Bronchial epithelial cell (primary cell): ENCODE results near the gene CAMTA1. TPM values are rescaled to one million over a fixed set of nuclear protein-coding genes. Genes with fewer than 3 reads are reported as not detected.

ENCODE experiments used
- DNase-seq: peaks from one replicate; pipeline ENCODE4 v3.0.0-alpha.2; 2010; ENCODE audit warnings: low read depth
- FAIRE-seq: peaks from 2 replicates; lab custom pipeline; 2011; peaks lifted over from hg19 to GRCh38; lab: Jason Lieb, UNC
- H3K27me3 ChIP-seq: 2 replicates; pipeline ENCODE4 v1.5.1; 2011; ENCODE audit warnings: low read length; ENCODE audit not compliant: control insufficient read depth, insufficient read depth
- H3K36me3 ChIP-seq: 2 replicates; pipeline ENCODE4 v1.5.1; 2011; ENCODE audit warnings: low read length; ENCODE audit not compliant: control insufficient read depth, insufficient read depth
- H3K4me3 ChIP-seq: 2 replicates; pipeline ENCODE4 v1.5.1; 2011; ENCODE audit warnings: mild to moderate bottlenecking, low read depth, low read length, control low read depth
- CTCF ChIP-seq: IDR thresholded peaks from 2 replicates; pipeline ENCODE4 v1.5.1; 2011; ENCODE audit warnings: mild to moderate bottlenecking, moderate library complexity, low read length, control low read depth, inconsistent platforms; ENCODE audit not compliant: insufficient read depth, severe bottlenecking
- total RNA-seq: library from RNA; depleted of rRNA; stranded (reverse); fragments of >200 nt; gene quantifications from 2 replicates; pipeline ENCODE4 v1.2.1, GENCODE V29; 2014

The CAMTA1 gene
- total RNA-seq, 1 donor from 2014 or later, result 68.2 TPM

DNA sequence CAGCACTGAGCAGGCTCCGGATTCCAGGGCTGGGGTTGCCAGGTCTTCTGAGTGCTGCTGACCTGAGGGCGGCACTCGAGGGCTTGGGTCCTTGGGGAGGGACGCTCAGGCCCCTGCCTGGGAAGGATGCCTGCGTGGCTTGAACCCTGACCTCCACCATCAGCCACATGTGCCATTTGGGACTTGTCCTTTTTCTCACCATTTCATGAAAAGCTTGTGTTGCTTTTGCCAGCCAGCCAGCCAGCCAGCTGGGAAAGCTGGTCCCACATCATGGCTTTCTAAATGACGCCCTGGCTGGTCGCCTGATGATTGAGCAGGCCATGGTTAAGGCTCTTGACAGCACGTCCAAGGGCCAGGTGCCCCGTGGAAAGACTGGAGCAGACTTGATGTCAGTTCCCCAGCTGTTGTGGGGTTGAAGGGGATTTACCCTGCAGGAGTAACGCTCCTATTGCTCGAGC lies 168.7 kb downstream of the CAMTA1 start:
- Histone ChIP-seq H3K4me3 (no peak overlapping the region), H3K27me3 (peaks cover 3% of the 10 kb centered on the region), H3K36me3 (no peaks in the 10 kb centered on the region)
- DNase-seq (no peak), FAIRE-seq (no peak)
- TF ChIP-seq CTCF, result no peak

DNA sequence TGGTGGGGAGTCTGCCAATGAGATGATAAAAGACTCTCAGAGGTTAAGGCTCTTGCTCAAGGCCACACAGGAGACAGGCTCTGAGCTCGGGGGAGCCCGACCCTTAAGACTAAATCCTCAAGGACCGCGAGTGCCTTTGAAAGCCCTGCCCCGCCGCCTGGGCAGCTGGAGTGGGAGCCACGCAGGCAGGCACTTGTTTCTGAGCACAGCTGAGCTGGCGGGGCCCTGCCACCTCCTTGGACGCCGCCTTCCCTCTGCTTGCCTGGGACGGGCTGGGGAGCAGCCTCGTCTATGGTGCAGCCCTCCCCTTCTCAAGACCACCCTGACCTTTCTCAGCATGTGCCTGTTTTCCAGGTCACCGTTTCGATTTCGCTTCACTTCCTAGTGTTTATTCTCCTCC lies 169.3 kb downstream of the CAMTA1 start:
- Histone ChIP-seq H3K4me3 (no peak overlapping the region), H3K36me3 (no peaks in the 10 kb centered on the region), H3K27me3 (peaks cover 3% of the 10 kb centered on the region)
- no peak for TF ChIP-seq CTCF
- no peak for FAIRE-seq
- DNase-seq, result no peak

DNA sequence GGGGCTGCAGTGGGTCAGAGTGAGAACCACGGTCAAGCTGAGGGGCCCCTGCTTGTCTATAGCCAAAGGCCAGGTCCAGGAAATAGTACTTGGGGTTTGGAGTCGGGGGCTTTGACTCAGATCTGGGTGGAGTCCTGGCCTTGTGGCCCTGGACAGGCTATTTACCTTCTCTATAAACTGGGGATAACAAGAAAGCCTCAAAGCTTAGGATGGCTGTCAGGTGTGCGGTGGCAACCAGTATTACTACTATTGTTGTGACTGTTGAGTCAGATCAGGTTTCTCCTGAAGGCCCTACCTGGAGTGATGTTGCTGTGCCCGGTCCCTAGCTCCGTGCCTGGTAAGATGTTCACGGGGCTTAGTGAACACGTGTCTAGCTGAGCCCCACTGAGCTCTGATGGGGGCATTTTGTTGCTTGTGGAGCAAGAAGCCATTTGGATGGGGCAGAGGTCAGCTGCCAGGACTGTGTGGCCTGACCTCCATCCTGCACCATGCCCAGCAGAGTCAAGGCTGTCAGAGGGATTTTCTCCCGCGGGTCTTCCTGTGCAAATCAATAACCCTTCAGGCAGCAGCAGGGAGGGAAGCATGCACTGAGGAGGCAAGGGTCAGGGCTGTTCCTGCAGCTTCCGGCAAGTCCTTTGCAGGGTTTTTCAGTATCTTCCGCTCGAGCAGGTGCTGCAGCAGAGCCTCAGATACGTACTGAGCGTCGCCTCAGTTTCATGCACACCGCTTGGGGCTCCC lies 170.3 kb downstream of the CAMTA1 start:
- no peak for FAIRE-seq
- peaks cover 3% of the 10 kb centered on the region for H3K27me3 ChIP-seq
- TF ChIP-seq CTCF, result no peak
- DNase-seq, result peak; percentile 47
- no peak overlapping the region for H3K4me3 ChIP-seq
- no peaks in the 10 kb centered on the region for H3K36me3 ChIP-seq

DNA sequence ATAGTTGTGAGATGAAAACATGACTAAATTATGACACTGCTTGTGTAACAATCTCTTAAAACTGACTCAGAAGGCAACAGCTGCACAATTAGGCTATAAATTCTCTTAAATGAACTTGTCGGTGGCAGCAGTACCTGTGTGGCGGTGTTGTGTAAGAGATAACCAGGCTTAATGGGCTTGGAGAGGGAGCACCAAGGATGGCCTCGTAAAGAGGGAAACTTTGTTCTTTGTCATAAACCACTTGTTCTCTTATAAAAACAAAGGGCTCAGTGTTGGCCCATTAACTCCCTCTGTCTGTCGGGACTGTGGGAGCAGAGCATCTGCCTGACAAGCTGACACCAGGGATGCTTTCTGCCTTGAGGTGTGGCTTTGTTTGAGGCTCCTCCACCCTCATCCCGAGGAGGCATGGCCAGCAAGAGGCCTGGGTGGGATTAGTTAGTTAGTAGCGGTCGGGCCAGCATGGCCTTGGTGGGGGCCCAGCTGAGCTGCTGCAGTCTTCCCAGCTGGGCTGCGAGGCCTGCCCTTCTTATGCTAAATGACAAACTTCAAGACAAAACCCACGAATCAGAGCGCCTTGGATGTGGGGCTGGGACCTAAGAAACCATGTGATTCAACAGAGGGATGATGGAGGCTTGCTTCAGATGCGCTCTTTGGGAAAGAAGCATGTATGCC lies 171.4 kb downstream of the CAMTA1 start:
- FAIRE-seq (peak; percentile 60), DNase-seq (peak; percentile 41)
- Histone ChIP-seq H3K36me3 (no peaks in the 10 kb centered on the region), H3K27me3 (peaks cover 3% of the 10 kb centered on the region), H3K4me3 (no peak overlapping the region)
- TF ChIP-seq CTCF, result no peak

DNA sequence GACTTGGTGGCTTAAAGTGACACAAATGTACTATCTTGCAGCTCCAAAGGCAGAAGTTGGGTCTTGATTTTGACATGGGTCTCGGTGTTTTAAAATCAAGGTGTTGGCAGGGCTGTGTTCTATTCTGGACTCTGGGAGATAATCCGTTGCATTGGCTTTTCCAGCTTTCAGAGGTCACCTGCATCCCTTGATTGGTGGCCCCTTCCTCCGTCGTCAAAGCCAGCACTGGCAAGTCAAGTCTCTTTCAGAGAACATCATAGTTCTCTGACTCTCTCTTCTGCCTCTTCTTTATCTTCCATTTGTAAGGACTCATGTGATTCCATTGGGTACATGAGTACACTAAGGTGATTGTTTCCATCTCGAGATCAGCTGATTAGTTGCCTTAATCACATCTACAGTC lies 172.1 kb downstream of the CAMTA1 start:
- Histone ChIP-seq H3K27me3 (peaks cover 3% of the 10 kb centered on the region), H3K36me3 (no peaks in the 10 kb centered on the region), H3K4me3 (no peak overlapping the region)
- no peak for TF ChIP-seq CTCF
- DNase-seq (no peak), FAIRE-seq (no peak)
